HG03025 (cell line): Measurements from ENCODE around the gene ZMIZ1.

ENCODE experiments used
- ATAC-seq: cut with Tn5 transposase; IDR thresholded peaks from one replicate; pipeline ENCODE4 v1.9.1; 2021; ENCODE audit warnings: mild to moderate bottlenecking, moderate library complexity; ENCODE audit not compliant: unreplicated experiment, low FRiP score

The ZMIZ1 gene

GRCh38 chr10:79061441-79062315 is 7.1 kb upstream of the ZMIZ1 start:
- ATAC-seq = no peak

GRCh38 chr10:79063071-79063491 is 5.7 kb upstream of the ZMIZ1 start:
- ATAC-seq = no peak

GRCh38 chr10:79063661-79064492 is 4.9 kb upstream of the ZMIZ1 start:
- ATAC-seq = no peak

GRCh38 chr10:79065091-79065551 is 3.6 kb upstream of the ZMIZ1 start:
- ATAC-seq = no peak

- no peak for ATAC-seq
These were observed 2.9 kb upstream of the ZMIZ1 start for GRCh38 chr10:79065853-79066252.

GRCh38 chr10:79066411-79067240 is 2.1 kb upstream of the ZMIZ1 start:
- ATAC-seq = no peak

- no peak for ATAC-seq
These were observed 1.2 kb upstream of the ZMIZ1 start for GRCh38 chr10:79067241-79068202.

- ATAC-seq = no peak
These were observed 584 bp upstream of the ZMIZ1 start for GRCh38 chr10:79068203-79068561.

- peak; percentile 19 for ATAC-seq
These were observed 737 bp downstream of the ZMIZ1 start for GRCh38 chr10:79069325-79070080.

- ATAC-seq = no peak
These were observed 1.4 kb downstream of the ZMIZ1 start for GRCh38 chr10:79070081-79070605.

- ATAC-seq = no peak
These were observed 2.0 kb downstream of the ZMIZ1 start for GRCh38 chr10:79070606-79071395.

GRCh38 chr10:79071396-79071923 is 2.7 kb downstream of the ZMIZ1 start:
- no peak for ATAC-seq

- ATAC-seq = no peak
These were observed 3.3 kb downstream of the ZMIZ1 start for GRCh38 chr10:79072041-79072441.

- ATAC-seq = no peak
These were observed 4.4 kb downstream of the ZMIZ1 start for GRCh38 chr10:79072994-79073645.

- no peak for ATAC-seq
These were observed 5.1 kb downstream of the ZMIZ1 start for GRCh38 chr10:79073784-79074432.

- ATAC-seq = no peak
These were observed 6.0 kb downstream of the ZMIZ1 start for GRCh38 chr10:79074732-79075131.
